Lower lobe of right lung (tissue), 2 donors: ENCODE data around the gene ZNRF1. TPM values are rescaled to one million over a fixed set of nuclear protein-coding genes. Genes with fewer than 3 reads are reported as not detected.

Experiments
- ATAC-seq, 2 donors: fragments of 200-7000 bp; cut with Tn5 transposase; one replicate each; pipeline ENCODE4 v1.9.1; 2020 to 2022; ENCODE audit warnings: mild to moderate bottlenecking in 2 of 2, moderate library complexity in 2 of 2
- DNase-seq: peaks from one replicate; pipeline ENCODE4 v3.0.0-alpha.2; 2020
- H3K27ac ChIP-seq: fragments of 200-600 bp; one replicate; pipeline ENCODE4 v1.8.0; 2022
- H3K27me3 ChIP-seq: fragments of 200-600 bp; one replicate; pipeline ENCODE4 v1.8.0; 2022; ENCODE audit warnings: low read depth
- H3K36me3 ChIP-seq: fragments of 200-600 bp; one replicate; pipeline ENCODE4 v1.8.0; 2022; ENCODE audit warnings: mild to moderate bottlenecking
- H3K4me1 ChIP-seq: fragments of 200-600 bp; one replicate; pipeline ENCODE4 v1.8.0; 2022
- H3K4me3 ChIP-seq: fragments of 200-600 bp; one replicate; pipeline ENCODE4 v1.8.0; 2022; ENCODE audit warnings: mild to moderate bottlenecking
- H3K9me3 ChIP-seq: fragments of 200-600 bp; one replicate; pipeline ENCODE4 v1.8.0; 2022
- CTCF ChIP-seq: fragments of 200-600 bp; IDR thresholded peaks from one replicate; pipeline ENCODE4 v1.8.0; 2022; ENCODE audit warnings: antibody characterized with exemption, mild to moderate bottlenecking
- intact Hi-C: fragments of 100-400 bp; cut with DNase I; formaldehyde crosslinking; loops from one replicate; pipeline ENCODE4 v1.11.0; 2022
- total RNA-seq: library from RNA; stranded (reverse); fragmentation: NEBNext Ultra II Directional; extraction: Animal tissue kit (Norgen Biotek cat#: 25700); gene quantifications from one replicate; pipeline ENCODE4 v1.2.1, GENCODE V29; 2021
- donor health status: DM: no; HTN: yes; CAD: no; lungs with severe emphysema.

Gene ZNRF1
- total RNA-seq, 1 donor from 2014 or later = 23.5 TPM

DNA sequence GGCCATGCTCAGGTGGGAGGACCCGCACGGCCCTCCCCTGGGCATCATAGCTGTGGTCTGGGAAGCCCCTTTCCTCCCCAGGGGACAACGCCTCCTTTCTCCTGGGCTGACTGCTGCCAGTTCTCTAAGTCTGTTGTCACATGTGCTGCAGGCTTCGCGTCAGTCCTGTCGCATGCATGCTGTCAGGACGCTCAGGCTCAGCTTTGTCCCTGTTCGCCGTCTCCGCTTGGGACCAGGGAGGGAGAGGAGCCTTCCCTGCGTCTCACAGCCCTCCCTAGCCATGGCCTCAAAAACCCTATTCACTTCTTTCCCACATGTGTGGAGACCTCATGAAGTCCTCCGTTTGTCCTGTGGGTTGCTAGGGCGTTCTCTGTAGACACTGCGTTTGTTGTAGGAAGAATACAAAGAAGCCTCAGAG is 96.4 kb downstream of the ZNRF1 start:
- Histone ChIP-seq H3K4me1 (peaks cover 51% of the 10 kb centered on the region), H3K36me3 (peaks cover 8% of the 10 kb centered on the region), H3K27me3 (no peaks in the 10 kb centered on the region), H3K9me3 (no peaks in the 10 kb centered on the region), H3K27ac (no peak overlapping the region), H3K4me3 (no peak overlapping the region)
- intact Hi-C loops = no loop called here
- no peak for TF ChIP-seq CTCF
- ATAC-seq (no peak), DNase-seq (no peak)

GRCh38 chr16:75096656-75097055 is 97.8 kb downstream of the ZNRF1 start:
- Histone ChIP-seq H3K4me3 (no peak overlapping the region), H3K36me3 (peaks cover 8% of the 10 kb centered on the region), H3K27ac (peak overlapping the region; percentile 56), H3K27me3 (no peaks in the 10 kb centered on the region), H3K9me3 (no peaks in the 10 kb centered on the region), H3K4me1 (peaks cover 47% of the 10 kb centered on the region)
- peak; percentile 41 for TF ChIP-seq CTCF
- DNase-seq (peak; percentile 62), ATAC-seq (peak; percentile 79 to 84)
- intact Hi-C loops = no loop called here

- Histone ChIP-seq H3K27ac (peak overlapping the region; percentile 56), H3K4me3 (no peak overlapping the region), H3K4me1 (peaks cover 47% of the 10 kb centered on the region), H3K9me3 (no peaks in the 10 kb centered on the region), H3K36me3 (peaks cover 8% of the 10 kb centered on the region), H3K27me3 (no peaks in the 10 kb centered on the region)
- intact Hi-C loops = no loop called here
- no peak for DNase-seq
- no peak for TF ChIP-seq CTCF
- no peak for ATAC-seq
Observed at GRCh38 chr16:75097191-75097761, 98.5 kb downstream of the ZNRF1 start.

DNA sequence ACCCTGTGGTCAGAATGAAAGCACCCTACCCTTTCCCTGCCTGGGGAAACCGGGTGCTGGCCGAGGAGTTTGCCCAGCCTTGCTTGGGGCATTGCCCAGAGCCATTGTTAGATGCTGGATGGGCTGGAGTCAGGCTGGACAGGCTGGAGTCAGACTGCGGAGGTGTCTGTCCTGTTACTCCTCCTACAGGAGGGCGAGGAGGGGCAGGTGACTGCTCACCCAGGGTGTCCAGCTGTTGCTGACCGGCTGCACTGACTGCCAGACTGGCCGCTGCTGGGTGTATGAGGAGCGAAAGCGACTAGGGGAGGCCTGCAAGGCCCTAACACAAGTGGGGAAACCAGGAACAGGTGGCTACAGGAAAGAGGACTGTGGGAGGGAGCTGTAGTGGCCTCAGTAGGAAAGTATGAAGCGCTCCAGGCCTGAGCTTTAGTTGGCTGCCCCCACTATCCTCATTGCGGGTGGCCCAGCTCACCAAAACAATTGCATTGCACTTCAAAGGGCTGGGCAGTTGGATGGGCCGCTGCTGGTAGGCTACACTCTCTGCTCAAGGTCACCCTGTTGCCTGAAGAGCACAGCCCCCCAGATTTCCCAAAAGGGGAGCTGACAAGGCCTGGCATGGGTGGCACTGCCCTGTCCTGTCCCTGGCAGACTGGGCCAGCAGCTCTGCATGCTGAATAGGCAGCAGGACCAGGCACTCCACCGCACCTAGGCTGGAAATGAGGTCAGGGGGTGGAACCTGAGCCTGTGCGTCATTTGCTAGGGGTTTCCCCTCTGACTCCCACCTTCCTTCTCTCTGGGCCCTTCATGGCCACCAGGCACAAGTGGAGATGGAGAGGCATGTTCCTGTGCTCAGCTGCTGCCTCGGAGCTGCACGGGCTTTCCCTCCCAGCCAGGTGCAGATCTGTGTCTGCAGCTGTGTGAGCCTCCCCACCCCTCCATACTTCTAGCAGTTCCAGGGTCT is 99.4 kb downstream of the ZNRF1 start:
- intact Hi-C loops = no loop called here
- Histone ChIP-seq H3K4me1 (peaks cover 47% of the 10 kb centered on the region), H3K27ac (peak overlapping the region; percentile 77)

More for the DNA sequence above, 99.4 kb downstream of the ZNRF1 start:
- TF ChIP-seq CTCF = no peak
- H3K27me3 ChIP-seq = no peaks in the 10 kb centered on the region
- no peak overlapping the region for H3K4me3 ChIP-seq
- H3K9me3 ChIP-seq = no peaks in the 10 kb centered on the region
- H3K36me3 ChIP-seq = peaks cover 8% of the 10 kb centered on the region
- DNase-seq (peak; percentile 62), ATAC-seq (peak; percentile 74 to 82)
